Thoracic aorta (tissue), 2 donors: ENCODE data around the gene FAM161A. TPM values are rescaled to one million over a fixed set of nuclear protein-coding genes. Genes with fewer than 3 reads are reported as not detected.

Source experiments
- ATAC-seq: fragments of 150-250 bp; one replicate; pipeline ENCODE4 v1.8.0; 2017; ENCODE audit warnings: low read depth; ENCODE audit not compliant: insufficient number of reproducible peaks, low FRiP score
- DNase-seq: peaks from one replicate; pipeline ENCODE4 v3.0.0-alpha.2; 2020; ENCODE audit warnings: low spot score
- H3K27ac ChIP-seq, 2 donors: fragments of 200-600 bp; sonication (generic); 1 replicate in 1 of 2; 2 replicates in 1 of 2; pipeline ENCODE4 v1.5.1; 2016; ENCODE audit warnings: mild to moderate bottlenecking in 2 of 2, moderate library complexity in 2 of 2
- H3K27me3 ChIP-seq: fragments of 200-600 bp; sonication (generic); replicated peaks from 2 replicates; pipeline ENCODE4 v1.6.0; 2016; ENCODE audit warnings: mild to moderate bottlenecking; ENCODE audit not compliant: insufficient read depth
- H3K36me3 ChIP-seq: fragments of 200-600 bp; sonication (generic); one replicate; pipeline ENCODE4 v1.5.1; 2016
- H3K4me1 ChIP-seq, 2 donors: fragments of 200-600 bp; sonication (generic); 1 replicate in 1 of 2; 2 replicates in 1 of 2; pipeline versions ENCODE4 v1.5.1 to v1.6.0; 2016; ENCODE audit warnings: low read depth in 2 of 2, mild to moderate bottlenecking in 1 of 2; ENCODE audit not compliant: control insufficient read depth in 1 of 2
- H3K4me3 ChIP-seq: fragments of 200-600 bp; sonication (generic); 2 replicates; pipeline ENCODE4 v1.5.1; 2016; ENCODE audit warnings: mild to moderate bottlenecking
- H3K9me3 ChIP-seq: fragments of 200-600 bp; sonication (generic); 2 replicates; pipeline ENCODE4 v1.5.1; 2016
- total RNA-seq, 2 donors: library from RNA; depleted of rRNA; stranded (reverse); fragments of >200 nt; gene quantifications; one replicate each; pipeline versions ENCODE4 v1.1.0 to v1.2.3, GENCODE V29; 2016
- TF ChIP-seq, protein P1 (sequence below): fragments of 200-600 bp; sonication (generic); IDR thresholded peaks from one replicate; pipeline ENCODE4 v1.5.1; 2019; ENCODE audit warnings: antibody characterized with exemption

FAM161A gene, protein sequence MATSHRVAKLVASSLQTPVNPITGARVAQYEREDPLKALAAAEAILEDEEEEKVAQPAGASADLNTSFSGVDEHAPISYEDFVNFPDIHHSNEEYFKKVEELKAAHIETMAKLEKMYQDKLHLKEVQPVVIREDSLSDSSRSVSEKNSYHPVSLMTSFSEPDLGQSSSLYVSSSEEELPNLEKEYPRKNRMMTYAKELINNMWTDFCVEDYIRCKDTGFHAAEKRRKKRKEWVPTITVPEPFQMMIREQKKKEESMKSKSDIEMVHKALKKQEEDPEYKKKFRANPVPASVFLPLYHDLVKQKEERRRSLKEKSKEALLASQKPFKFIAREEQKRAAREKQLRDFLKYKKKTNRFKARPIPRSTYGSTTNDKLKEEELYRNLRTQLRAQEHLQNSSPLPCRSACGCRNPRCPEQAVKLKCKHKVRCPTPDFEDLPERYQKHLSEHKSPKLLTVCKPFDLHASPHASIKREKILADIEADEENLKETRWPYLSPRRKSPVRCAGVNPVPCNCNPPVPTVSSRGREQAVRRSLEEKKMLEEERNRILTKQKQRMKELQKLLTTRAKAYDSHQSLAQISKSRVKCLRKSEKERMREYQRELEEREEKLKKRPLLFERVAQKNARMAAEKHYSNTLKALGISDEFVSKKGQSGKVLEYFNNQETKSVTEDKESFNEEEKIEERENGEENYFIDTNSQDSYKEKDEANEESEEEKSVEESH
- total RNA-seq = 10 to 100 TPM in 1 of 2 donors, 1 to 10 TPM in 1; 4.6 to 13.8 TPM

DNA sequence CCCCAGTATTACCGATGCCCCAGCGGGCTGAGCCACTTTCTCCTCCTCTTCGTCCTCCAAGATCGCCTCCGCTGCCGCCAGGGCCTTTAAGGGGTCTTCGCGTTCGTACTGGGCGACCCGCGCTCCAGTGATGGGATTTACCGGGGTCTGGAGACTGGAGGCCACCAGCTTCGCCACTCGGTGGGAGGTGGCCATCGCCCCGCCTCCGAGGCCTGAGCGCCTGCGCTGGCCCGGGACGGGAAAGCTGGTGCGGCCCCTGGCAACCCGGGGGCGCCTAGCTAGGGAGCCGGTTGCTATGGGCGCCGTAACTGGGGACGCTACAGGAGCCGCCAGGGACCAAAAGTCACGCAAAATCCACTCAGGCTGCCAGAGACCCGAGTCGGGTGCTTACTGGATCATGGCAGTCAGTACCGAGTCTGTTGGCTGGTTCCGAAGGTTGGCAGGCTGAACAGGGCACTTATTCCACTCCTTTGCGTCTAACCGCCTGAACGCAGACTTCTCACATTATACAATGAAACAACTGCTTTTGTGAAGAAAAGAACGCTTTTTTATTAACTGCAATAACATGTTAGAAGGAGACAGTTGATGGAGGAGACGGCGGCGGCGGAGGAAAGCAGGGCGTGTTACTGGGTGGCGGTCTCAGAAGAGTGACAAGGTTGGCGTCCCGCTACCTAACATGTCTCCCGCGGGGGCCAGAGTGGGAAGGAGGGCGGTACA, at the start of gene FAM161A:
FAM161A (minus strand) TSS at position 214 of the 717 bp plus-strand sequence; CDS start at position 195, 19 bp downstream.
- DNase-seq = peak; percentile 84
- ATAC-seq = peak; percentile 79
- H3K27ac ChIP-seq = peak within 1 kb of the TSS; percentile 86 to 93
- H3K4me3 ChIP-seq = peak within 1 kb of the TSS; percentile 76
- H3K36me3 ChIP-seq = no peaks in the 10 kb centered on the region
- H3K4me1 ChIP-seq = peaks cover 9 to 15% of the 10 kb centered on the region in 2 donors
- no peaks in the 10 kb centered on the region for H3K27me3 ChIP-seq
- TF ChIP-seq, protein P1, sequence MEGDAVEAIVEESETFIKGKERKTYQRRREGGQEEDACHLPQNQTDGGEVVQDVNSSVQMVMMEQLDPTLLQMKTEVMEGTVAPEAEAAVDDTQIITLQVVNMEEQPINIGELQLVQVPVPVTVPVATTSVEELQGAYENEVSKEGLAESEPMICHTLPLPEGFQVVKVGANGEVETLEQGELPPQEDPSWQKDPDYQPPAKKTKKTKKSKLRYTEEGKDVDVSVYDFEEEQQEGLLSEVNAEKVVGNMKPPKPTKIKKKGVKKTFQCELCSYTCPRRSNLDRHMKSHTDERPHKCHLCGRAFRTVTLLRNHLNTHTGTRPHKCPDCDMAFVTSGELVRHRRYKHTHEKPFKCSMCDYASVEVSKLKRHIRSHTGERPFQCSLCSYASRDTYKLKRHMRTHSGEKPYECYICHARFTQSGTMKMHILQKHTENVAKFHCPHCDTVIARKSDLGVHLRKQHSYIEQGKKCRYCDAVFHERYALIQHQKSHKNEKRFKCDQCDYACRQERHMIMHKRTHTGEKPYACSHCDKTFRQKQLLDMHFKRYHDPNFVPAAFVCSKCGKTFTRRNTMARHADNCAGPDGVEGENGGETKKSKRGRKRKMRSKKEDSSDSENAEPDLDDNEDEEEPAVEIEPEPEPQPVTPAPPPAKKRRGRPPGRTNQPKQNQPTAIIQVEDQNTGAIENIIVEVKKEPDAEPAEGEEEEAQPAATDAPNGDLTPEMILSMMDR = no peak
- H3K9me3 ChIP-seq = no peaks in the 10 kb centered on the region

DNA sequence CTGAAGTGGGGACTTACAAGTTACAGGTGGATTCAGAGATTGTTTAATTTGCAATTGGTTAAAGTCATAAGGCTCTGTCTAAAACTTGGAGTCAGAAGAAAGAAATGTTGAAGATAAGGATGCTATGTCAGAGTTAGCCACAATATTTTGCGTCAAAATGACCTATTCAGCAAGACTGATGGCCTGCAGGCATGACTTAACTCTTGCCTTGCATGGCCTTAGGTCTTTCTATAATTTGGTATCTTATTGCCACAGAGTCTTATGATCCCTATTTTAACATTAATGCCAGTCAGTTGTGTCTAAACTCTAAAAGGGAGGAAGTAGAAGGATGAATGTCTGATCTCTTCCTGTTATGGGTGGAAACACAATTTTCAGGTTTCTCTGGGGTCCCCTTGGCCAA, 46.4 kb upstream of the FAM161A start:
- peaks cover 7 to 8% of the 10 kb centered on the region in 2 donors for H3K4me1 ChIP-seq

DNA sequence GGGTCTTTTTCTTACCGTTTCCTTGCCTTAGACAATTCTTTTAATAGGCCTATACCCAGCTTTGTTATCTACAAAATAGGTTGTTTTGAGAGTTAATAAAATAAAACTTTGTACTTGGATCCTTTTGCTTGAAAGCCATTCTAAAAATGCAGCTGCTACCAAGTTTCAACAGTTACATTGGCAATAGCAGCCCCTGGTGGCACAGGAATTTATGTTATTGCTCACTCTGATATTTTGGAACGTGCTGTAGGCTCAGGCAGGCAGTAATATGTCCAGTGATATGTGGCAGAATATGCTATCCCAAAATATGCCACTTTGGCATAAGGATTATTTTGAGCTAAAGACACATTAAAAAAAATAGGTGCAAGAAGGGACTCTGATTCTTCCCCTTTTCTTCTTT, 45.0 kb upstream of the FAM161A start:
- Histone ChIP-seq H3K4me3 (no peak overlapping the region), H3K27ac (no peak overlapping the region), H3K9me3 (no peaks in the 10 kb centered on the region), H3K36me3 (no peaks in the 10 kb centered on the region), H3K4me1 (no peaks in the 10 kb centered on the region), H3K27me3 (no peaks in the 10 kb centered on the region)
- TF ChIP-seq, protein P1 = peak; percentile 26
- ATAC-seq (no peak), DNase-seq (no peak)

More for the DNA sequence above, 46.4 kb upstream of the FAM161A start:
- TF ChIP-seq, protein P1 = no peak
- Histone ChIP-seq H3K27ac (no peak overlapping the region), H3K4me3 (no peak overlapping the region), H3K27me3 (no peaks in the 10 kb centered on the region), H3K9me3 (no peaks in the 10 kb centered on the region), H3K36me3 (no peaks in the 10 kb centered on the region)
- DNase-seq (no peak), ATAC-seq (no peak)

DNA sequence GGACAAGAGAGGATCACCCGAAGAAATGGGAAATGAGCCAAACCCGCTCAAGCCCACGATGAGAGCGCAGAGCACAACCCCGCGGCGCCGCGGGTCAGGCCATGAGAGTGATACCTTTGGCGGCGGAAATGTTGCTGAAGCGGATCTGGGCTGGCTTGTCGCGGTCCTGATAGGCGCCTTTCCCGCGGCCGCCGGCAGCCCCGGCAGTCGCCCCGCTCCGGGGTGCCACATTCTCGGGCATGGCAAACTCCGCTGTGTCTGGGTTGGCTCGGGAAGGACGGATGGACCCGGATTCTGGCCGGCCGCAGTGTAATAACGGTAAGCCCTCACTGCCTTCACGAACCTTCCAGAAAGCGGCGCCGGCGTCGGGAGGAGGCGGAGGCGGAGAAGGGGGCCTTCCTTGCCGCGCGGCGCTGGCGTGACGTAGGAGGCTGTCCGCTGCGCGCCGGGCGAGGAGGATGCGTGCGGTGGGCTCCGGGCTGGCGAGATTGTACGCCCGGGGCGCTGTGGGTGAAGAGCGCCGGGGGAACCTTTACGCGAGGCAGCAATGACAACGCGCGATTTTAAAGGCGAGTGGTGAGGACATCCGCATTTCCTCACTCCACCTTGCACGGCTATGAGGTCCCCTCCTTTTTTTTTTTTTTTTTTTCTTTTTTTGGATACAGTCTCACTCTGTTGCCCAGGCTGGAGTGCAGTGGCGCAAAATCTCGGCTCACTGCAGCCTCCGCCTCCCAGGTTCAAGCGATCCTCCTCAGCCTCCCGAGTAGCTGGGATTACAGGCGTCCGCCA, 34.6 kb upstream of the FAM161A start, which contains the start of gene CCT4:
CCT4 (minus strand) TSS at position 390 of the 789 bp plus-strand sequence; CDS start at position 241, 149 bp downstream.
- peak; percentile 49 for DNase-seq
- Histone ChIP-seq H3K4me1 (peaks cover 8 to 18% of the 10 kb centered on the region in 2 donors), H3K27me3 (no peaks in the 10 kb centered on the region), H3K4me3 (peak within 1 kb of the TSS; percentile 73), H3K27ac (peak within 1 kb of the TSS; percentile 80 to 97), H3K36me3 (peaks cover 4% of the 10 kb centered on the region), H3K9me3 (no peaks in the 10 kb centered on the region)
- TF ChIP-seq, protein P1 = no peak
- ATAC-seq = peak; percentile 94
